Subcutaneous preadipocyte (primary cell): ENCODE measurements around the gene TEX264. TPM values are rescaled to one million over a fixed set of nuclear protein-coding genes. Genes with fewer than 3 reads are reported as not detected.

Experiments used
- small RNA-seq: library from RNA; depleted of rRNA; stranded (forward); fragments of <200 nt; gene quantifications from one replicate; pipeline ENCODE3, GENCODE V24; 2012
- total RNA-seq: library from RNA; depleted of rRNA; stranded (reverse); fragments of >200 nt; gene quantifications from 2 replicates; pipeline ENCODE4 v1.2.3, GENCODE V29; 2012

Gene TEX264, protein sequence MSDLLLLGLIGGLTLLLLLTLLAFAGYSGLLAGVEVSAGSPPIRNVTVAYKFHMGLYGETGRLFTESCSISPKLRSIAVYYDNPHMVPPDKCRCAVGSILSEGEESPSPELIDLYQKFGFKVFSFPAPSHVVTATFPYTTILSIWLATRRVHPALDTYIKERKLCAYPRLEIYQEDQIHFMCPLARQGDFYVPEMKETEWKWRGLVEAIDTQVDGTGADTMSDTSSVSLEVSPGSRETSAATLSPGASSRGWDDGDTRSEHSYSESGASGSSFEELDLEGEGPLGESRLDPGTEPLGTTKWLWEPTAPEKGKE
- 35.0 and 46.3 TPM in 2 replicates for total RNA-seq

DNA sequence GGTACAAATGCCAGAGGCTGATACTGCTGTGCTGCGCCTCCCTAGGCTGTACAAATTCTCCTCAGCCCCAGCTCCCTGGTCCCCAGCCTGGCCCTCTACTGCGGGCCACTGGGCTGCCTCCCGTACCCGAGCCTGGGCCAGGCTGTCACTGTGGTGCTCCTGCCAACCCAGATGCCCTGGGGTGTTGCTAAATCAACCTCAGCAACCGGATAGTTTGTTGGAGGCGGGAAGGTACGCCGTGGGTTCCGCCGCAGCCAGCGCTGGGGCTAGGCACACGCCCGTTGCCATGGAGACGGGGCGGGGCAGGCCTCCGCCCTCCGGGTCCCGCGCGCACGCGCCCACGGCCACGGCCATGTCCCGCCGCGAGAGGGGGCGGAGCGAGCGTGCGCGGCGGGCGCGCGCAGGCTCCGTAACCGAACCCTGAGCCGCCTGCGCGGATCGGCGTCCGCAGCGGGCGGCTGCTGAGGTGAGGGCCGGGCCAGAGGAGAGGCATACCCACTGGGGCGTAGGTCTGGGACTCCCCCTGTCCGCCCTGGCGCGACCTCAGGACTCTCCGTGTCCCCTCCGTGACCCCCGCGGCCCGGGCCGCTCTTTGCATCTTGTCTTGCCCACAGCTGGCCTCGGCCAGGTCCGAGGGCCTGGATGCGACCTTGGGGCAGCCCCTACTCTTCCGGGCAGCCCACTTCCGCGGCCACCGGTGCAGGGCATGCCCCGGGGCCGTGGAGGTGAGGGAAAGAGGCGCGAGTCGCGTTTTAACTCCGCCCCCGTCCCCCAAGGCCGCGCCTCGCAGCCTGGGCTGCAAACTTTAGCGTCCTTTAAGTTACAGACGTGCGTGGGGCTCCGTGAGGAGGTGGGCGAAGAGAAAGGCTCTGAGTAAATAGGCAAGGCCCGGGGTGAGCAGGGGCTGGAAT, at the start of gene TEX264:
Gene TEX264 (plus strand): TSS at position 430 of the 911 bp plus-strand sequence. CDS start 3,053 bp downstream, outside the sequence.

DNA sequence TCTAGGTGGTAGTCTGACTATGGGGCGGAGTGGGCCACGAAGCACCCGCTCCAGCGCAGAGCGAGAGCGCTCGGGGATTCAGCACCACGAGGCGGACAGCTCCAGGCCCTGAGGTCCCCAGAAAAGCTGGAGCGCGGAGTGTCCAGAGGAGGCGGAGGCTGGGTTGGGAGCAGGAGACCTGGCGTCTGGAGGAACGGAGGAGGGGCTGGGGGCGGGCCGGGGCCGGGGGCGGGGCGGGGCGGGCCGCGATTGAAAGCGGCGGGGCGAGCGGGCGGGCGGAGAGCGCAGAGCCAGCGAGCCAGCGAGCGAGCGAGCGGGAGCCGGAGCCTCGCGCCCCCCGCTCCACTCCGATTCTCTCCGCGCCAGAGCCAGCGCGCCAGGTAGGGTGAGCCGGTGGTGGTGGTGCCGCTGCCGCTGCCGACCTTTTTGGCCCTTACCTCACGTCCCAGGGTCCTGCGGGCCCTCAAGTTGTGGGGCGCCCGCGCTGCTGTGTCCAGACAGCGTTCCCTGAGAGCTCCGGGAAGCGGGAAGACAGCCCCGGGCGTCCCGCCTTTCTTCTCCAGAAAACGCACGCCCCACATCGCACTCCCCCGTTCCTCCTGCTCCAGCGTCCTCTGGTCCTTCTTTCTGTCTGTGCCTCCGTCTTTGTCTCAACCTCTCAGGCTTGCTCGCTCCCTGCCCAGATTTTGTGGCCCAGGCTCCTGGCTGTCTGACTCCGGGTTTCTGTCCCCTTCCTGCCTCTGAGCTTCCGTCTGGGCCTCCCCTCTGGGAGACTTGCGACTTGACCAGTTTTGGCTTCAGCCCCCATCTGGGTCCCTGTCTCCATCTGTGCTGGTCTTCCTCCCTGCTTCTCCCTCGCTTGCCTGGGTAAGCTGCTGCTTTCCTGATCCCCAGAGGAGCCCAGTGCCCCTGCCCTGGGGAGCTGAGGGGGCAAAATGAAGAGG, 36.0 kb downstream of the TEX264 start, which contains the start of gene GRM2:
Gene GRM2 (plus strand): TSS at position 281 of the 944 bp plus-strand sequence. CDS start 1,916 bp downstream, outside the sequence.

Small RNA genes within 50 kb of the gene (small RNA-seq; reads per million reads assigned to genes)
- 12.2 reads per million, percentile 96 among the genes with 10 or more reads in this experiment for gene RNA5SP132

Other genes starting within 250 kb of the TEX264 start
- 12.5 and 19.5 TPM in 2 replicates for gene DCAF1, start 171.2 kb upstream of the TEX264 start, total RNA-seq
- gene RAD54L2, start 132.5 kb upstream of the TEX264 start, total RNA-seq = 19.1 and 26.6 TPM in 2 replicates
- gene GRM2, start 35.8 kb downstream of the TEX264 start, total RNA-seq = not detected in 2 replicates
- gene IQCF6, start 108.0 kb downstream of the TEX264 start, total RNA-seq = not detected in 2 replicates
- not detected in 2 replicates for gene IQCF2, start 190.4 kb downstream of the TEX264 start, total RNA-seq
- not detected in 2 replicates for gene IQCF5, start 204.3 kb downstream of the TEX264 start, total RNA-seq
- gene IQCF1, start 232.1 kb downstream of the TEX264 start, total RNA-seq = not detected in 2 replicates